Stimulated activated CD4-positive, alpha-beta T cell treated with anti-CD3 and anti-CD28 coated beads, Interleukin-2, amount 100 ng/mL, for 24 hours (primary cell): ENCODE measurements around the gene PAK4.

Experiments
- DNase-seq, 2 donors: peaks; one replicate each; pipeline ENCODE4 v3.0.0-alpha.2; 2020

PAK4 gene

GRCh38 chr19:39167461-39168257, 42.1 kb downstream of the PAK4 start:
- DNase-seq: no peak

GRCh38 chr19:39168258-39169142, 42.9 kb downstream of the PAK4 start:
- DNase-seq: no peak

- DNase-seq: no peak
Observed at GRCh38 chr19:39169143-39169810, 43.7 kb downstream of the PAK4 start.

- no peak for DNase-seq
Observed at GRCh38 chr19:39170386-39171231, 45.0 kb downstream of the PAK4 start.

- DNase-seq: no peak
Observed at GRCh38 chr19:39171479-39172465, 46.2 kb downstream of the PAK4 start.

GRCh38 chr19:39172700-39173501, 47.3 kb downstream of the PAK4 start:
- no peak for DNase-seq

GRCh38 chr19:39173502-39173991, 48.0 kb downstream of the PAK4 start:
- no peak for DNase-seq

- no peak for DNase-seq
Observed at GRCh38 chr19:39174142-39174541, 48.6 kb downstream of the PAK4 start.

GRCh38 chr19:39174558-39175544, 49.3 kb downstream of the PAK4 start:
- DNase-seq: no peak

GRCh38 chr19:39175564-39175963, 50.0 kb downstream of the PAK4 start:
- DNase-seq: no peak

- DNase-seq: no peak
Observed at GRCh38 chr19:39177110-39177699, 51.6 kb downstream of the PAK4 start.

- no peak for DNase-seq
Observed at GRCh38 chr19:39177736-39178135, 52.1 kb downstream of the PAK4 start.

- DNase-seq: no peak
Observed at GRCh38 chr19:39178296-39179006, 52.9 kb downstream of the PAK4 start.

GRCh38 chr19:39179754-39180153, 54.2 kb downstream of the PAK4 start:
- DNase-seq: no peak

- no peak for DNase-seq
Observed at GRCh38 chr19:39180749-39181148, 55.2 kb downstream of the PAK4 start.

- DNase-seq: no peak
Observed at GRCh38 chr19:39181500-39182173, 56.1 kb downstream of the PAK4 start.

- no peak for DNase-seq
Observed at GRCh38 chr19:39182174-39182505, 56.6 kb downstream of the PAK4 start.
